ENCODE measurements around the gene NEBL.

DNA sequence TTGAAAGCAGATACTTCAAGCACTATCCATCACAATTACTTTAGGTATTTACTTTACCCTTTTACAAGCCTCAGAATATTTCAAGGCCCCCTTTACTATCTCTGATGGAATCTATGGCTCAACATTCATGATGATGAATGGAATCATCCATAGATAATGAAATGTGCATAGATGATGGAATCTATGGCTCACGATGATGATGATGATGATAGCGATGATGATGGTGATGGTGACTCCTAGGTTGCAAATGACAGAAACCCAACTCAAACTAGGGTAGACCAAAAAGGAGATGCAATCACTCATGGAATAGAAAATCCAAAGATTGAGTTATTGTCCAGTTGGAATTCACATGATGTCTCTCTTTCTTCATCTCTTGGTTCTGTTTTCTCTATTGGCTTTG is 55.7 kb downstream of the NEBL start:
- TF ChIP-seq POLR2A (IDR thresholded peaks at IDR 0.05; ENCODE audit: low read depth, low read length): no peak
- no peak for TF ChIP-seq SPI1 (IDR thresholded peaks at IDR 0.05; ENCODE audit: low read depth, low read length)
